ENCODE results near the gene MIEN1. TPM values are rescaled to one million over a fixed set of nuclear protein-coding genes. Genes with fewer than 3 reads are reported as not detected.

Gene MIEN1
- total RNA-seq, 1 donor, result 14.8 TPM

DNA sequence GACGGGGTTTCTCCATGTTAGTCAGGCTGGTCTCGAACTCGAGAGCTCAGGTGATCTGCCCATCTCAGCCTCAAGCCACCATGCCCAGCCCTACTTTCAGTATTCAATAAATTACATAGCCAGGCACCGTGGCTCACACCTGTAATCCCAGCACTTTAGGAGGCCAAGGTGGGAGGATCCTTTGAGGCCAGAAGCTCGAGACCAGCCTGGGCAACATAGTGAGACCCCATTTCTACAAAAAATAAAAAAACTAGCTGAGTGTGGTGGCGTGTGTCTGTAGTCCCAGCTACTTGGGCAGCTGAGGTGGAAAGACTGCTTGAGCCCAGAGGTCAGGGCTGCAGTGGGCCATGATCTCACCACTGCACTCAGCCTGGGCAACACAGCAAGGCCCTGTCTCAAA lies 8.2 kb downstream of the MIEN1 start:
- H3K4me3 ChIP-seq (ENCODE audit: insufficient read depth, low read length), result no peak overlapping the region
- H4K20me1 ChIP-seq (ENCODE audit: insufficient read depth, low read length), result no peaks in the 10 kb centered on the region
- no peak overlapping the region for H3K27ac ChIP-seq (ENCODE audit: low read depth, low read length)
- H3K79me2 ChIP-seq (ENCODE audit: insufficient read depth, low read length), result no peaks in the 10 kb centered on the region
- H3K4me1 ChIP-seq (ENCODE audit: insufficient read depth, low read length), result no peaks in the 10 kb centered on the region
- no peak overlapping the region for H2AFZ ChIP-seq (ENCODE audit: low read length)
- H3K9me3 ChIP-seq (ENCODE audit: low read depth, low read length), result no peaks in the 10 kb centered on the region
- peaks cover 43% of the 10 kb centered on the region for H3K36me3 ChIP-seq (ENCODE audit: insufficient read depth, low read length)
- H3K27me3 ChIP-seq (ENCODE audit: insufficient read depth, low read length), result no peaks in the 10 kb centered on the region
- no peak overlapping the region for H3K4me2 ChIP-seq (ENCODE audit: insufficient read depth, low read length)
- no peak for DNase-seq (ENCODE audit: insufficient read length, low spot score, missing footprints)
- TF ChIP-seq, protein P1, sequence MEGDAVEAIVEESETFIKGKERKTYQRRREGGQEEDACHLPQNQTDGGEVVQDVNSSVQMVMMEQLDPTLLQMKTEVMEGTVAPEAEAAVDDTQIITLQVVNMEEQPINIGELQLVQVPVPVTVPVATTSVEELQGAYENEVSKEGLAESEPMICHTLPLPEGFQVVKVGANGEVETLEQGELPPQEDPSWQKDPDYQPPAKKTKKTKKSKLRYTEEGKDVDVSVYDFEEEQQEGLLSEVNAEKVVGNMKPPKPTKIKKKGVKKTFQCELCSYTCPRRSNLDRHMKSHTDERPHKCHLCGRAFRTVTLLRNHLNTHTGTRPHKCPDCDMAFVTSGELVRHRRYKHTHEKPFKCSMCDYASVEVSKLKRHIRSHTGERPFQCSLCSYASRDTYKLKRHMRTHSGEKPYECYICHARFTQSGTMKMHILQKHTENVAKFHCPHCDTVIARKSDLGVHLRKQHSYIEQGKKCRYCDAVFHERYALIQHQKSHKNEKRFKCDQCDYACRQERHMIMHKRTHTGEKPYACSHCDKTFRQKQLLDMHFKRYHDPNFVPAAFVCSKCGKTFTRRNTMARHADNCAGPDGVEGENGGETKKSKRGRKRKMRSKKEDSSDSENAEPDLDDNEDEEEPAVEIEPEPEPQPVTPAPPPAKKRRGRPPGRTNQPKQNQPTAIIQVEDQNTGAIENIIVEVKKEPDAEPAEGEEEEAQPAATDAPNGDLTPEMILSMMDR (IDR thresholded peaks at IDR 0.05; ENCODE audit: extremely low read depth, low read depth, low read length), result no peak

DNA sequence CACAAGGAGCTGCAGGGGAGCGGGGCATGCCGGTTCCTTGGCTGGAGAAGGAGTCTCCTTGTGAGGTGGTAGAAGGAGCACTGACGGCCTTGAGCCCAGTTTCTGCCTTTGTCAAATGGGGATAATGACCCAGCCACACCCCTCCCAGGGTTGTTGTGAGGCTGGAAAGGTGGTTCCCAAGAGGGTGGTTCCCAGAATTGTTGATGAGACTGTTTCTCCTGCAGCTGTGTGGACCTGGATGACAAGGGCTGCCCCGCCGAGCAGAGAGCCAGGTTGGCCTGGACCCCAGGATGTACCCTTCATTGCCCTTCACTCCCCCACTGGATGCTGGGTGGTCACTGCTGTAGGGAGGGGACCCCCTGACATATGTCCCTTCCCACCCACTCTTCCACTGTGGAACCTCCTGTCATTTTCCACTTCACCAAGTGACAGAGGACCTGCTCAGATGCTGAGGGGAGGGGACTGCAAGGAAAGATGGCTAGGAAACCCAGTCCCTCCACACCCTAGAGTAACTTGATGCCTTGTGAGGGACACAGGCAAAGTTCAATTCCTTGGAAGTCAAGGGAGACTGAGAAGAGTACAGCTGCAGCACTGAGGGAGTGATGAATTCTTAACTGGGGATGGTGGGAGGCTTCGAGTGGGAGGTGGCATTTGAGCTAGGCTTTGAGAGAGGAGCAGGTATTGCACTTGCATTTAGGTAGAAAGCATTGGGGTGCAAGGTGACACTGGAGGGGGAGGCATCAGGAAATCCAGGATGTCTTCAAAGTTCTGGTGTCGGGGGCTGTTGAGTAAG lies 10.6 kb downstream of the MIEN1 start:
- Histone ChIP-seq H3K9me3 (ENCODE audit: low read depth, low read length) (no peaks in the 10 kb centered on the region), H3K4me2 (ENCODE audit: insufficient read depth, low read length) (no peak overlapping the region), H4K20me1 (ENCODE audit: insufficient read depth, low read length) (no peaks in the 10 kb centered on the region), H3K36me3 (ENCODE audit: insufficient read depth, low read length) (peaks cover 40% of the 10 kb centered on the region), H3K79me2 (ENCODE audit: insufficient read depth, low read length) (no peaks in the 10 kb centered on the region), H3K27me3 (ENCODE audit: insufficient read depth, low read length) (no peaks in the 10 kb centered on the region), H3K4me3 (ENCODE audit: insufficient read depth, low read length) (no peak overlapping the region), H2AFZ (ENCODE audit: low read length) (no peak overlapping the region), H3K27ac (ENCODE audit: low read depth, low read length) (no peak overlapping the region), H3K4me1 (ENCODE audit: insufficient read depth, low read length) (no peaks in the 10 kb centered on the region)
- TF ChIP-seq, protein P1 (IDR thresholded peaks at IDR 0.05; ENCODE audit: extremely low read depth, low read depth, low read length), result no peak
- peak; percentile 61 for DNase-seq (ENCODE audit: insufficient read length, low spot score, missing footprints)

DNA sequence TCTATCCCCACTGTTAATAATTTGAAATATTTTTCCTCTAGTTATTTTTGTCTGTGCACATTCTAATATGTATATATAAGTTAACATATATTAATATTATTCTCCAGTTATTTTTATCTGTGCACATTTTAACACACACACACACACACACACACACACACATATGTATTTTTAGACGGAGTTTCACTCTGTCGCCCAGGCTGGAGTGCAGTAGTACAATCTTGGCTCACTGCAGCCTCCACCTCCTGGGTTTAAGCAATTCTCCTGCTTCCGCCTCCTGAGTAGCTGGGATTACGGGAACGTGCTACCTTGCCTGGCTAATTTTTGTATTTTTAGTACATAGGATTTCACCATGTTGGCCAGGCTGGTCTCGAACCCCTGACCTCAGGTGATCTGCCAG lies 12.7 kb downstream of the MIEN1 start:
- H3K27ac ChIP-seq (ENCODE audit: low read depth, low read length), result no peak overlapping the region
- H3K27me3 ChIP-seq (ENCODE audit: insufficient read depth, low read length), result no peaks in the 10 kb centered on the region
- H3K36me3 ChIP-seq (ENCODE audit: insufficient read depth, low read length), result peaks cover 46% of the 10 kb centered on the region
- H4K20me1 ChIP-seq (ENCODE audit: insufficient read depth, low read length), result no peaks in the 10 kb centered on the region
- no peak overlapping the region for H3K4me3 ChIP-seq (ENCODE audit: insufficient read depth, low read length)
- H3K79me2 ChIP-seq (ENCODE audit: insufficient read depth, low read length), result no peaks in the 10 kb centered on the region
- H3K4me2 ChIP-seq (ENCODE audit: insufficient read depth, low read length), result no peak overlapping the region
- TF ChIP-seq, protein P1 (IDR thresholded peaks at IDR 0.05; ENCODE audit: extremely low read depth, low read depth, low read length), result no peak
- no peak for DNase-seq (ENCODE audit: insufficient read length, low spot score, missing footprints)
- no peak overlapping the region for H2AFZ ChIP-seq (ENCODE audit: low read length)
- H3K4me1 ChIP-seq (ENCODE audit: insufficient read depth, low read length), result no peaks in the 10 kb centered on the region
- H3K9me3 ChIP-seq (ENCODE audit: low read depth, low read length), result no peaks in the 10 kb centered on the region

DNA sequence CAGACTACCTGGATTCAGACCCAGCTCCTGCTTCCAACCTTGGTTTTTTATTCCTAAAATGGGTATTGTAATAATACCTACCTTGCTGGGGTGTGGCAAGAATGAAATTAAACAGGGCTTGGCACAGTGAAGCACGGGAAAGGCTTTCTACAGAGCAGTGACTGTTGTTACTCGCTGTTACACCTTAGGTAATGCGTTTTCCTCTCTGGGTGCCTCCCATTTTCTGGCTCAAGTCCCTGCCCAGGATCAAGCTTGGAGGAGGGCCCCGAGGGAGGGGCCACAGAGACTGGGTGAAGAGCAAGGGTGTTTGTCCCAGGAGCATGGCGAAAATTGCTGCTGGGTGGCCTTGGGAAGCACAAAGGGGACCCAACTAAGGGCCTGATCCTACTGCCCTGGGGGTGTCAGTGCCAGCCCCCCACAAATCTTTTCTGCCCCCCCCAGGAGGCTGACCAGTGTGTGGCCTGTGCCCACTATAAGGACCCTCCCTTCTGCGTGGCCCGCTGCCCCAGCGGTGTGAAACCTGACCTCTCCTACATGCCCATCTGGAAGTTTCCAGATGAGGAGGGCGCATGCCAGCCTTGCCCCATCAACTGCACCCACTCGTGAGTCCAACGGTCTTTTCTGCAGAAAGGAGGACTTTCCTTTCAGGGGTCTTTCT lies 13.3 kb downstream of the MIEN1 start:
- Histone ChIP-seq H3K4me2 (ENCODE audit: insufficient read depth, low read length) (no peak overlapping the region), H3K4me1 (ENCODE audit: insufficient read depth, low read length) (no peaks in the 10 kb centered on the region), H3K27me3 (ENCODE audit: insufficient read depth, low read length) (no peaks in the 10 kb centered on the region), H3K27ac (ENCODE audit: low read depth, low read length) (no peak overlapping the region), H3K36me3 (ENCODE audit: insufficient read depth, low read length) (peaks cover 47% of the 10 kb centered on the region), H2AFZ (ENCODE audit: low read length) (no peak overlapping the region), H3K9me3 (ENCODE audit: low read depth, low read length) (no peaks in the 10 kb centered on the region), H3K79me2 (ENCODE audit: insufficient read depth, low read length) (no peaks in the 10 kb centered on the region), H4K20me1 (ENCODE audit: insufficient read depth, low read length) (no peaks in the 10 kb centered on the region), H3K4me3 (ENCODE audit: insufficient read depth, low read length) (no peak overlapping the region)
- TF ChIP-seq, protein P1 (IDR thresholded peaks at IDR 0.05; ENCODE audit: extremely low read depth, low read depth, low read length), result no peak
- peak; percentile 44 for DNase-seq (ENCODE audit: insufficient read length, low spot score, missing footprints)

Data from osteoblast (primary cell).